Body of pancreas (tissue), 4 donors: ENCODE results near the gene KIF25. TPM values are rescaled to one million over a fixed set of nuclear protein-coding genes. Genes with fewer than 3 reads are reported as not detected.
A peak's percentile ranks its signal among the peaks of the same experiment; 100 is the strongest.

Experiments
- ATAC-seq: fragments of 150-250 bp; one replicate; pipeline ENCODE4 v1.9.1; 2016
- DNase-seq, 4 donors: peaks; one replicate each; pipeline ENCODE4 v3.0.0-alpha.2; 2019
- H3K27ac ChIP-seq, 4 donors: fragments of 200-600 bp; sonication (generic); 1 replicate in 3 of 4; 2 replicates in 1 of 4; pipeline versions ENCODE4 v1.5.1 to v1.6.1; 2016 to 2019; ENCODE audit warnings: mild to moderate bottlenecking in 1 of 4, mixed read lengths in 1 of 4, moderate library complexity in 1 of 4
- H3K27me3 ChIP-seq, 2 donors: fragments of 200-600 bp; sonication (generic); one replicate each; pipeline ENCODE4 v1.6.0; 2016; ENCODE audit warnings: mild to moderate bottlenecking in 1 of 2
- H3K36me3 ChIP-seq, 2 donors: fragments of 200-600 bp; sonication (generic); replicated peaks in 1 of 2; 2 replicates each; pipeline ENCODE4 v1.5.1; 2016; ENCODE audit warnings: low read depth in 2 of 2; ENCODE audit not compliant: insufficient read depth in 1 of 2
- H3K4me1 ChIP-seq: fragments of 200-600 bp; sonication (generic); one replicate; pipeline ENCODE4 v1.6.0; 2016
- H3K4me3 ChIP-seq, 2 donors: fragments of 200-600 bp; sonication (generic); 1 replicate in 1 of 2; 2 replicates in 1 of 2; pipeline ENCODE4 v1.5.1; 2016 to 2019
- H3K9me3 ChIP-seq, 3 donors: fragments of 200-600 bp; sonication (generic); 1 replicate in 2 of 3; 2 replicates in 1 of 3; pipeline ENCODE4 v1.5.1; 2016
- CTCF ChIP-seq, 7 experiments: fragments of 450-650 bp in 4 of 7; fragments of 200-600 bp in 3 of 7; sonication (generic) in 3 of 7; IDR thresholded peaks; one replicate each; pipeline ENCODE4 v1.5.1; 2016 to 2019; ENCODE audit warnings: antibody characterized with exemption in 7 of 7
- POLR2A ChIP-seq, 3 donors: fragments of 450-650 bp; IDR thresholded peaks; one replicate each; pipeline ENCODE4 v1.6.1; 2016; ENCODE audit warnings: antibody characterized with exemption in 3 of 3, mild to moderate bottlenecking in 2 of 3
- WGBS, 2 donors: methylation state at CpG; one replicate each; pipeline ENCODE4 v1.1.5; 2017; 5-methylcytosine and 5-hydroxymethylcytosine counted together
- intact Hi-C: fragments of 100-400 bp; cut with DNase I; formaldehyde crosslinking; loops from one replicate; pipeline ENCODE4 v1.15.1; 2023
- total RNA-seq, 2 donors: library from RNA; depleted of rRNA; stranded (reverse); fragments of >200 nt; gene quantifications; one replicate each; pipeline ENCODE4 v1.1.0, GENCODE V29; 2016

Gene KIF25
- total RNA-seq, 2 donors from 2014 or later = 1.8 TPM; not detected in 1

GRCh38 chr6:168035098-168035660, 37.7 kb downstream of the KIF25 start:
- peak; percentile 74 for ATAC-seq
- peak; percentile 42 to 64 (median 54) for DNase-seq
- peaks cover 0 to 11% (median 3%) of the 10 kb centered on the region in 3 donors for H3K9me3 ChIP-seq
- H3K4me3 ChIP-seq = no peak overlapping the region
- 15 to 47% methylated on average over 19 to 45 of the region's 45 CpGs for WGBS, 2 donors
- peak overlapping the region; percentile 2 to 68 (median 55) for H3K27ac ChIP-seq
- TF ChIP-seq POLR2A (IDR thresholded peaks at IDR 0.05) = peak in 2 of 3 donors; percentile 15 to 27
- no peak for TF ChIP-seq CTCF (IDR thresholded peaks at IDR 0.05)
- intact Hi-C loops = no loop called here
- no peaks in the 10 kb centered on the region for H3K36me3 ChIP-seq
- no peaks in the 10 kb centered on the region for H3K27me3 ChIP-seq
- peaks cover 11% of the 10 kb centered on the region for H3K4me1 ChIP-seq

GRCh38 chr6:168035661-168036545, 38.4 kb downstream of the KIF25 start:
- DNase-seq (no peak), ATAC-seq (no peak)
- TF ChIP-seq POLR2A (IDR thresholded peaks at IDR 0.05) (no peak), CTCF (IDR thresholded peaks at IDR 0.05) (no peak)
- H3K4me3 ChIP-seq = no peak overlapping the region
- 36 to 56% methylated on average over 17 to 29 of the region's 29 CpGs for WGBS, 2 donors
- H3K36me3 ChIP-seq = no peaks in the 10 kb centered on the region
- H3K9me3 ChIP-seq = peaks cover 0 to 16% (median 3%) of the 10 kb centered on the region in 3 donors
- no peaks in the 10 kb centered on the region for H3K27me3 ChIP-seq
- intact Hi-C loops = no loop called here
- peak overlapping the region; percentile 2 to 68 (median 55) for H3K27ac ChIP-seq
- H3K4me1 ChIP-seq = peaks cover 6% of the 10 kb centered on the region

DNA sequence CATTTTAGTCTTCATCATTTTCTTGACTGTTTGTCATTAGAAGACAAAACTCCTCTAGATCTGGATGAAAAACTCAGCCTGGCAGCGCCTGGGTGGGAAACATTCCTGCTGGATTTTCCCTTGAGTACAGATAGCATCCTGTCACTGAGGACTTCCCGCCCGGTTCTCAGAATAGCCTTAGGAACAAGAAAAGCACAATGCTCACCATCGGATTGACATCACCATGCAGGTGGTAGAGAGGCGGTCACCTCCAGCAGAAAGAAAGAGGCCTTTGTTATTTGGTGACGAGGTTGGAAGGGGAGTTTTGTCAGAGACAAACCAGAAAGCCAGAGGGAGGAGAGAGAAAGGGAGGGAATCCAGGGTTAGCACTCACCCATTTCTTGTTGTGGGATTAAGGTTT, 39.8 kb downstream of the KIF25 start:
- DNase-seq (peak in 2 of 4 donors; percentile 33 to 36), ATAC-seq (peak; percentile 75)
- Histone ChIP-seq H3K9me3 (peaks cover 0 to 19% (median 3%) of the 10 kb centered on the region in 3 donors), H3K4me3 (no peak overlapping the region), H3K4me1 (peaks cover 5% of the 10 kb centered on the region), H3K36me3 (no peaks in the 10 kb centered on the region), H3K27me3 (no peaks in the 10 kb centered on the region), H3K27ac (peak overlapping the region in 3 of 4 donors; percentile 44 to 68 (median 61))
- WGBS, 2 donors = 49 to 61% methylated on average over 6 of the region's 6 CpGs
- intact Hi-C loops = no loop called here
- TF ChIP-seq POLR2A (IDR thresholded peaks at IDR 0.05) = no peak
- no peak for TF ChIP-seq CTCF (IDR thresholded peaks at IDR 0.05)

DNA sequence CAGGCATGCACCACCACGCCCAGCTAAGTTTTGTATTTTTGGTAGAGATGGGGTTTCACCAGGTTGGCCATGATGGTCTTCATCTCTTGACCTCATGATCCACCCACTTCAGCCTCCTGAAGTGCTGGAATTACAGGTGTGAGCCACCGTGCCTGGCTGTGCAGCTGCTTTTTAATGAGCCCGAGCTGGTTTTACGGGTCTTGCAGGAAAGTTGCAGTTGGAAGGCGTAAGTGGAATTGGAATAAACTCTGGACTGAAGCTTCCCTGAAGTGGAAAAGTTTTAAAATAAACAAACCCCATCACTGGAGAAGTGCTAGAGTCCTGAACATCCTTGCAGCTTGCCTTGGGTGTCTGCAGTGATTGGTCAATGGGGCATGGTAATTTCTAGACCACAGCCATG, 40.4 kb downstream of the KIF25 start:
- H3K9me3 ChIP-seq = peaks cover 0 to 19% (median 3%) of the 10 kb centered on the region in 3 donors
- ATAC-seq (no peak), DNase-seq (no peak)
- no peaks in the 10 kb centered on the region for H3K36me3 ChIP-seq
- no peak overlapping the region for H3K4me3 ChIP-seq
- WGBS, 2 donors = 60 to 69% methylated on average over 5 of the region's 5 CpGs
- peak overlapping the region in 3 of 4 donors; percentile 44 to 68 (median 61) for H3K27ac ChIP-seq
- TF ChIP-seq POLR2A (IDR thresholded peaks at IDR 0.05) (no peak), CTCF (IDR thresholded peaks at IDR 0.05) (no peak)
- intact Hi-C loops = no loop called here
- peaks cover 5% of the 10 kb centered on the region for H3K4me1 ChIP-seq
- no peaks in the 10 kb centered on the region for H3K27me3 ChIP-seq
